GM23338 (cell line): Measurements from ENCODE around the gene ARL15. TPM values are rescaled to one million over a fixed set of nuclear protein-coding genes. Genes with fewer than 3 reads are reported as not detected.

Experiments used
- ATAC-seq: fragments of 200-7000 bp; cut with Tn5 transposase; 3 replicates; pipeline ENCODE4 v1.9.1; 2020
- DNase-seq: peaks from one replicate; pipeline ENCODE4 v3.0.0-alpha.2; 2015; ENCODE audit warnings: low spot score
- H2AFZ ChIP-seq: fragments of 200-600 bp; sonication (generic); 2 replicates; pipeline ENCODE4 v1.8.0; 2016; ENCODE audit warnings: antibody characterized with exemption, mild to moderate bottlenecking, moderate library complexity
- H3F3A ChIP-seq: fragments of 200-600 bp; sonication (generic); replicated peaks from 2 replicates; pipeline ENCODE4 v1.8.0; 2017; ENCODE audit warnings: antibody characterized with exemption, mixed run types, low read depth
- H3K27ac ChIP-seq: fragments of 200-600 bp; sonication (generic); 2 replicates; pipeline ENCODE4 v1.6.1; 2016; ENCODE audit warnings: low read depth
- H3K27me3 ChIP-seq: fragments of 200-600 bp; sonication (generic); 2 replicates; pipeline ENCODE4 v1.8.0; 2016; ENCODE audit warnings: mild to moderate bottlenecking, mixed run types, moderate library complexity; ENCODE audit not compliant: insufficient read depth
- H3K36me3 ChIP-seq: fragments of 200-600 bp; sonication (generic); 2 replicates; pipeline ENCODE4 v1.8.0; 2016; ENCODE audit warnings: mild to moderate bottlenecking; ENCODE audit not compliant: insufficient read depth
- H3K4me1 ChIP-seq: fragments of 200-600 bp; sonication (generic); 2 replicates; pipeline ENCODE4 v1.8.0; 2016; ENCODE audit warnings: mild to moderate bottlenecking, moderate library complexity; ENCODE audit not compliant: insufficient read depth
- H3K4me2 ChIP-seq: fragments of 200-600 bp; sonication (generic); 2 replicates; pipeline ENCODE4 v1.7.1; 2017; ENCODE audit warnings: mixed run types
- H3K4me3 ChIP-seq: fragments of 200-600 bp; sonication (generic); 2 replicates; pipeline ENCODE4 v1.6.1; 2016; ENCODE audit warnings: mixed run types
- H3K79me2 ChIP-seq: fragments of 200-600 bp; sonication (generic); replicated peaks from 2 replicates; pipeline ENCODE4 v1.8.0; 2017; ENCODE audit warnings: mild to moderate bottlenecking; ENCODE audit not compliant: insufficient read depth
- H3K9me2 ChIP-seq: fragments of 200-600 bp; sonication (generic); 2 replicates; pipeline ENCODE4 v1.8.0; 2017; ENCODE audit not compliant: insufficient read depth
- H4K20me1 ChIP-seq: fragments of 200-600 bp; sonication (generic); replicated peaks from 2 replicates; pipeline ENCODE4 v1.8.0; 2017; ENCODE audit warnings: mild to moderate bottlenecking; ENCODE audit not compliant: insufficient read depth
- H3K27ac Mint-ChIP-seq: 2 replicates; pipeline ENCODE4 v1.8.0; 2020; ENCODE audit warnings: inconsistent platforms, mild to moderate bottlenecking, moderate library complexity, mixed read lengths
- H3K27me3 Mint-ChIP-seq: 3 replicates; pipeline ENCODE4 v1.8.0; 2022; ENCODE audit warnings: low read depth, mild to moderate bottlenecking, moderate library complexity, mixed read lengths, inconsistent platforms; ENCODE audit not compliant: insufficient read depth, poor library complexity
- H3K36me3 Mint-ChIP-seq: 3 replicates; pipeline ENCODE4 v1.8.0; 2021; ENCODE audit warnings: low read depth, mild to moderate bottlenecking, inconsistent platforms, moderate library complexity, mixed read lengths
- H3K4me1 Mint-ChIP-seq: 3 replicates; pipeline ENCODE4 v1.8.0; 2020; ENCODE audit warnings: mild to moderate bottlenecking, inconsistent platforms, mixed read lengths
- H3K4me3 Mint-ChIP-seq: 3 replicates; pipeline ENCODE4 v1.8.0; 2021; ENCODE audit warnings: moderate library complexity, mild to moderate bottlenecking, inconsistent platforms, mixed read lengths
- H3K9me3 Mint-ChIP-seq: 3 replicates; pipeline ENCODE4 v1.8.0; 2020; ENCODE audit warnings: moderate library complexity, mild to moderate bottlenecking, inconsistent platforms, mixed read lengths
- CREB1 ChIP-seq: fragments of 250-450 bp; sonication (Bioruptor Pico); IDR thresholded peaks from 2 replicates; pipeline ENCODE4 v1.5.0; 2020; ENCODE audit warnings: low read depth, mild to moderate bottlenecking, moderate library complexity
- EZH2 ChIP-seq: fragments of 200-600 bp; sonication (generic); IDR thresholded peaks from one replicate; pipeline ENCODE4 v1.8.0; 2017; ENCODE audit warnings: antibody characterized with exemption, mild to moderate bottlenecking, low read depth; ENCODE audit not compliant: unreplicated experiment
- EZH2phosphoT487 ChIP-seq: fragments of 200-600 bp; sonication (generic); IDR thresholded peaks from one replicate; pipeline ENCODE4 v1.8.1; 2018; ENCODE audit warnings: antibody characterized with exemption; ENCODE audit not compliant: unreplicated experiment
- JUNB ChIP-seq: IDR thresholded peaks from one replicate; pipeline ENCODE4 v1.6.1; 2016; ENCODE audit warnings: antibody characterized with exemption; ENCODE audit not compliant: unreplicated experiment
- NANOG ChIP-seq: IDR thresholded peaks from 2 replicates; pipeline ENCODE4 v1.6.1; 2016; ENCODE audit warnings: antibody characterized with exemption, borderline replicate concordance
- STAT1 ChIP-seq: IDR thresholded peaks from one replicate; pipeline ENCODE4 v1.6.1; 2016; ENCODE audit warnings: antibody characterized with exemption; ENCODE audit not compliant: unreplicated experiment
- ZNF331 ChIP-seq: fragments of 250-450 bp; sonication (Bioruptor Pico); IDR thresholded peaks from 2 replicates; pipeline ENCODE4 v1.5.0; 2020; ENCODE audit warnings: low read depth, mild to moderate bottlenecking, moderate library complexity
- polyA plus RNA-seq: library from polyadenylated mRNA; unstranded; fragments of >200 nt; fragmentation: Nextera tagmentation; extraction: Ambion mirVana; gene quantifications from 2 replicates; pipeline ENCODE4 v1.2.1, GENCODE V29; 2016
- total RNA-seq: library from RNA; depleted of rRNA; stranded (reverse); fragments of >200 nt; shearing (Covaris generic); gene quantifications from 2 replicates; pipeline ENCODE4 v1.2.3, GENCODE V29; 2014
- TF ChIP-seq, protein P1 (sequence below), 2 experiments: fragments of 200-600 bp in 1 of 2; sonication (generic) in 1 of 2; conservative IDR thresholded peaks; 2 replicates each; pipeline versions ENCODE4 v1.5.1 to v1.6.1; 2016 to 2017; ENCODE audit warnings: antibody characterized with exemption in 2 of 2, low read depth in 2 of 2, mild to moderate bottlenecking in 2 of 2, moderate library complexity in 1 of 2
- TF ChIP-seq, protein P2 (sequence below): IDR thresholded peaks from one replicate; pipeline ENCODE4 v1.6.1; 2018; ENCODE audit warnings: antibody characterized with exemption; ENCODE audit not compliant: unreplicated experiment

The ARL15 gene
- total and polyA plus RNA-seq, 2 experiments from 2014 or later, result 13.0 to 54.0 TPM

DNA sequence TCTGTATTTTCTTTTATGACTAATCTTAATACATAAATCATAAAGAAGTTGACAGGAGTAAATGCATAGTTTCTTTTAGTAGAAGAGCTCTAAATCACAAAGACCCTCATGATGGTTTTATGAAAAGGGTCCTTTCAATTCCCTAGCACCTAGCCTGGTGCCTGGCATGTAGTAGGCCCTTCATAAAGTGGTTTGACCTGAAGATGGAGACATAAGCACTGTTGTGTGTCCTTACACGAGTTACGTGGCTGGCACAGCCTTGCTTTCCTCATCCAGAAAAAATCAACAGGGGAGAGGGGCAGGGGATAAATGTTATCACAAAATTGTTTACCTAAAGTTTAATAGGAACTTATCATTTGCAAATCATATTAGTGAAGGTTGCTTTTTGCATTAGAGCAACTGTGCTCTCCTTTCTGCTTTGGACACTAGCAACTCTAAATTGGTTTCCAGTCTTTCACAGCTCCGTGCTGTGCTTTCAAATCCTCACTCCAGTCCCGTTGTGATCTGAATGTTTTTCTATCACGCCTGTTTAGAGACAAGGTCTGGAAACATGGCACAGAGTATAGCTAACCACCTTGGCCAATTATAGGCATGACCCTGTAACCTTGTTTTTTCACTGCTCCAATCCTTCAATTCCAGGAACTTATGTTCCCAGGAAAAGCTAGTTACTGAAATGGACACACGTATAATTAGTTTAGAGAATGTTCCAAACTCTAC, 55.7 kb downstream of the ARL15 start:
- TF ChIP-seq, protein P1, sequence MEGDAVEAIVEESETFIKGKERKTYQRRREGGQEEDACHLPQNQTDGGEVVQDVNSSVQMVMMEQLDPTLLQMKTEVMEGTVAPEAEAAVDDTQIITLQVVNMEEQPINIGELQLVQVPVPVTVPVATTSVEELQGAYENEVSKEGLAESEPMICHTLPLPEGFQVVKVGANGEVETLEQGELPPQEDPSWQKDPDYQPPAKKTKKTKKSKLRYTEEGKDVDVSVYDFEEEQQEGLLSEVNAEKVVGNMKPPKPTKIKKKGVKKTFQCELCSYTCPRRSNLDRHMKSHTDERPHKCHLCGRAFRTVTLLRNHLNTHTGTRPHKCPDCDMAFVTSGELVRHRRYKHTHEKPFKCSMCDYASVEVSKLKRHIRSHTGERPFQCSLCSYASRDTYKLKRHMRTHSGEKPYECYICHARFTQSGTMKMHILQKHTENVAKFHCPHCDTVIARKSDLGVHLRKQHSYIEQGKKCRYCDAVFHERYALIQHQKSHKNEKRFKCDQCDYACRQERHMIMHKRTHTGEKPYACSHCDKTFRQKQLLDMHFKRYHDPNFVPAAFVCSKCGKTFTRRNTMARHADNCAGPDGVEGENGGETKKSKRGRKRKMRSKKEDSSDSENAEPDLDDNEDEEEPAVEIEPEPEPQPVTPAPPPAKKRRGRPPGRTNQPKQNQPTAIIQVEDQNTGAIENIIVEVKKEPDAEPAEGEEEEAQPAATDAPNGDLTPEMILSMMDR (conservative IDR thresholded peaks at IDR 0.05; ENCODE audit: low read depth in 2 of 2), result peak; percentile 43 to 68
- TF ChIP-seq STAT1, result no peak
- TF ChIP-seq JUNB, result no peak
- Histone ChIP-seq H2AFZ (no peak overlapping the region), H4K20me1 (no peaks in the 10 kb centered on the region), H3K4me3 (no peak overlapping the region), H3K27me3 (no peaks in the 10 kb centered on the region), H3K36me3 (no peaks in the 10 kb centered on the region), H3K79me2 (peaks cover 32% of the 10 kb centered on the region; the same call in 1 of the 2 replicates), H3K9me2 (no peaks in the 10 kb centered on the region), H3F3A (no peaks in the 10 kb centered on the region), H3K27ac (no peak overlapping the region), H3K4me1 (no peaks in the 10 kb centered on the region), H3K4me2 (no peak overlapping the region)
- Mint-ChIP-seq H3K27me3 (no peaks in the 10 kb centered on the region), H3K27ac (no peak overlapping the region), H3K4me1 (peaks cover 8% of the 10 kb centered on the region), H3K4me3 (no peak overlapping the region), H3K9me3 (no peaks in the 10 kb centered on the region), H3K36me3 (no peaks in the 10 kb centered on the region)
- ATAC-seq, result peak; percentile 67
- peak; percentile 37 for DNase-seq

DNA sequence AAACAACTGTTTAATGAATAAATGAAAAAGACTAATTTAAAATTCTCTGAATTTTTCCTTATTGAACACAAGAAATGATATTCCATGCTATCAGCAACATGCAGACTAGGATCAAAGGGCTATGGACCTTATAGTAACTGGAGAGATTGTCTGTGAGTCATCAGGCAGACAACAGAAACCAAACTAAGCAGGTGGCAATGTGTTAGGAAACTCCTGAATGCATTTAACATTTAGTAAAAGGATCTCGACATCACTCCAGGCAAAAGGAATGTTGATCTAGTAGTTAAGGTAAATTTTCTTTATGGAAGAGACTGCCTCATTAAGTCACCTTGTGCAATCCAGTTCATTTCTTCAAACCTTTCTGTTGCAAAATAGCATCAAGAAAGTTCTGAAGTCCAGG, 58.4 kb downstream of the ARL15 start:
- Histone ChIP-seq H3F3A (no peaks in the 10 kb centered on the region), H3K79me2 (peaks cover 31% of the 10 kb centered on the region; the same call in 1 of the 2 replicates), H3K4me2 (no peak overlapping the region), H3K27me3 (no peaks in the 10 kb centered on the region), H3K9me2 (0 out of 2 replicates have a peak, but pooled peaks cover 5% of the 10 kb centered on the region), H3K4me1 (no peaks in the 10 kb centered on the region), H2AFZ (no peak overlapping the region), H3K4me3 (no peak overlapping the region), H3K27ac (no peak overlapping the region), H3K36me3 (no peaks in the 10 kb centered on the region), H4K20me1 (no peaks in the 10 kb centered on the region)
- Mint-ChIP-seq H3K4me3 (no peak overlapping the region), H3K36me3 (no peaks in the 10 kb centered on the region), H3K4me1 (peaks cover 2% of the 10 kb centered on the region; the same call in 2 of the 3 replicates), H3K27ac (no peak overlapping the region), H3K9me3 (no peaks in the 10 kb centered on the region), H3K27me3 (no peaks in the 10 kb centered on the region)
- DNase-seq, result peak; percentile 19
- TF ChIP-seq NANOG, result no peak
- no peak for ATAC-seq

DNA sequence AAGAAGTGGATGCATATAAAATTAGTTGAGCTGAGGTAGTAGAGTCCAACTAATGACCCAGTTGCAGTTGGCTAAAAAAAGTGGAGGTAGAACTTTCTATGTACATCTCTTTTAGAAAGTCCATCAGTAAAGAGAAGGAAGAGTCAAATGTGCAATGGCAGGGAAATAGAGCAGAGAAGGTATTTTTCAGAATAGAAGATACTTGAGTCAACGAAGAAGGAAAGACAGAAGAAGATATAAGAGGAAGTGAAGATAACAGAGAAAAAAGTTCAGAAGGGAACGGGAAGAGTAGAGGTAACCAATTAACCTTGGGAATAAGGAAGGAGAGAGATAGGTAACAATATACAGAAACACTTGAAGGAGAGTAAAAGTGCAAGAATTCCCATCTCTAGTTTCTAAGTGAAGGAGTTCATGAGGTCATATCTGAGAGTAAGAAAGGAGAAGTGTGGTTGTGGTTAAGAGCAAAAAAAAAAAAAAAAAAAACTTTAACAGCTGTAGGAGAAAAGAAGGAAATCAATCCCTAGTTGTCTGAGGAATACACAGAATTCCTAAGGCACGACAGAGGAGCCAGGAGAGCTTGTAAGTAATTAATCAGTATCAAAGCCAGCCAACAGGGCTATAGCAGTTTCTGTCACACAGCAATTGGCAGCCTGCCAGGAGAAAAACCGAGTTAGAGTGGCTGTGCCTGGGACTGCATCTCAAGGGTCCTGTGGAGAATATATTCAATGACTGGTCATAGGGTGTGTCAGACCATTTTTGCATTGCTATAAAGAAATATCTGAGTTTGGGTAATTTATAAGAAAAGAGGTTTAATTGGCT, 61.0 kb downstream of the ARL15 start:
- Mint-ChIP-seq H3K27ac (no peak overlapping the region), H3K4me3 (no peak overlapping the region), H3K36me3 (no peaks in the 10 kb centered on the region), H3K4me1 (no peaks in the 10 kb centered on the region; the same call in 2 of the 3 replicates), H3K9me3 (no peaks in the 10 kb centered on the region), H3K27me3 (no peaks in the 10 kb centered on the region)
- Histone ChIP-seq H3K36me3 (no peaks in the 10 kb centered on the region), H3K79me2 (peaks cover 17% of the 10 kb centered on the region; the same call in 1 of the 2 replicates), H4K20me1 (peaks cover 2% of the 10 kb centered on the region; the same call in 1 of the 2 replicates), H2AFZ (no peak overlapping the region), H3K4me3 (no peak overlapping the region), H3K27ac (no peak overlapping the region), H3F3A (no peaks in the 10 kb centered on the region), H3K4me2 (no peak overlapping the region), H3K27me3 (no peaks in the 10 kb centered on the region), H3K4me1 (no peaks in the 10 kb centered on the region), H3K9me2 (0 out of 2 replicates have a peak, but pooled peaks cover 5% of the 10 kb centered on the region)
- DNase-seq, result no peak
- no peak for ATAC-seq
- TF ChIP-seq, protein P1 (conservative IDR thresholded peaks at IDR 0.05; ENCODE audit: low read depth in 2 of 2), result no peak
- TF ChIP-seq JUNB (no peak), NANOG (no peak), EZH2 (no peak), CREB1 (CRISPR knock-in tag) (no peak), ZNF331 (no peak), EZH2phosphoT487 (no peak)
- TF ChIP-seq, protein P2, sequence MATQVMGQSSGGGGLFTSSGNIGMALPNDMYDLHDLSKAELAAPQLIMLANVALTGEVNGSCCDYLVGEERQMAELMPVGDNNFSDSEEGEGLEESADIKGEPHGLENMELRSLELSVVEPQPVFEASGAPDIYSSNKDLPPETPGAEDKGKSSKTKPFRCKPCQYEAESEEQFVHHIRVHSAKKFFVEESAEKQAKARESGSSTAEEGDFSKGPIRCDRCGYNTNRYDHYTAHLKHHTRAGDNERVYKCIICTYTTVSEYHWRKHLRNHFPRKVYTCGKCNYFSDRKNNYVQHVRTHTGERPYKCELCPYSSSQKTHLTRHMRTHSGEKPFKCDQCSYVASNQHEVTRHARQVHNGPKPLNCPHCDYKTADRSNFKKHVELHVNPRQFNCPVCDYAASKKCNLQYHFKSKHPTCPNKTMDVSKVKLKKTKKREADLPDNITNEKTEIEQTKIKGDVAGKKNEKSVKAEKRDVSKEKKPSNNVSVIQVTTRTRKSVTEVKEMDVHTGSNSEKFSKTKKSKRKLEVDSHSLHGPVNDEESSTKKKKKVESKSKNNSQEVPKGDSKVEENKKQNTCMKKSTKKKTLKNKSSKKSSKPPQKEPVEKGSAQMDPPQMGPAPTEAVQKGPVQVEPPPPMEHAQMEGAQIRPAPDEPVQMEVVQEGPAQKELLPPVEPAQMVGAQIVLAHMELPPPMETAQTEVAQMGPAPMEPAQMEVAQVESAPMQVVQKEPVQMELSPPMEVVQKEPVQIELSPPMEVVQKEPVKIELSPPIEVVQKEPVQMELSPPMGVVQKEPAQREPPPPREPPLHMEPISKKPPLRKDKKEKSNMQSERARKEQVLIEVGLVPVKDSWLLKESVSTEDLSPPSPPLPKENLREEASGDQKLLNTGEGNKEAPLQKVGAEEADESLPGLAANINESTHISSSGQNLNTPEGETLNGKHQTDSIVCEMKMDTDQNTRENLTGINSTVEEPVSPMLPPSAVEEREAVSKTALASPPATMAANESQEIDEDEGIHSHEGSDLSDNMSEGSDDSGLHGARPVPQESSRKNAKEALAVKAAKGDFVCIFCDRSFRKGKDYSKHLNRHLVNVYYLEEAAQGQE, result no peak
